HepG2 (cell line): ENCODE measurements around the gene EOLA1. TPM values are rescaled to one million over a fixed set of nuclear protein-coding genes. Genes with fewer than 3 reads are reported as not detected.

Experiments used
- ATF7-NPFF ChIP-seq: sonication (generic); formaldehyde crosslinking; IDR thresholded peaks from 2 replicates; pipeline ENCODE4 v1.8.1; 2023; ENCODE audit warnings: mild to moderate bottlenecking, low read depth, missing genetic modification reagents, moderate library complexity
- BRCA1 ChIP-seq: sonication (generic); formaldehyde crosslinking; IDR thresholded peaks from 2 replicates; pipeline ENCODE4 v1.4.0; 2020; ENCODE audit warnings: missing genetic modification reagents
- CBFB ChIP-seq: sonication (generic); formaldehyde crosslinking; IDR thresholded peaks from 2 replicates; pipeline ENCODE4 v1.4.0; 2020; ENCODE audit warnings: missing genetic modification reagents
- CBX5 ChIP-seq: sonication (generic); formaldehyde crosslinking; IDR thresholded peaks from 2 replicates; pipeline ENCODE4 v1.4.0; 2020; ENCODE audit warnings: missing genetic modification reagents, borderline replicate concordance
- CREBL2 ChIP-seq: sonication (generic); formaldehyde crosslinking; IDR thresholded peaks from 2 replicates; pipeline ENCODE4 v1.8.1; 2023; ENCODE audit warnings: missing genetic modification reagents, mild to moderate bottlenecking, borderline replicate concordance
- EP300 ChIP-seq, 3 experiments: sonication (generic) in 1 of 3; formaldehyde crosslinking in 1 of 3; IDR thresholded peaks; 2 replicates each; pipeline versions ENCODE4 v1.5.1 to v1.6.1; 2011 to 2020; ENCODE audit warnings: low read depth in 2 of 3, low read length in 2 of 3, borderline replicate concordance in 1 of 3, improper control_type of control experiment in 1 of 3, mild to moderate bottlenecking in 1 of 3, missing genetic modification reagents in 1 of 3, moderate library complexity in 1 of 3
- ETV6 ChIP-seq: sonication (generic); formaldehyde crosslinking; conservative IDR thresholded peaks from 2 replicates; pipeline ENCODE4 v1.4.0; 2020; ENCODE audit warnings: missing genetic modification reagents
- HOXA3 ChIP-seq: sonication (generic); formaldehyde crosslinking; IDR thresholded peaks from 2 replicates; pipeline ENCODE4 v1.5.0; 2020; ENCODE audit warnings: missing genetic modification reagents
- MYNN ChIP-seq: sonication (generic); formaldehyde crosslinking; IDR thresholded peaks from 2 replicates; pipeline ENCODE4 v1.4.0; 2020; ENCODE audit warnings: mild to moderate bottlenecking, low read depth, missing genetic modification reagents
- NAIF1 ChIP-seq: sonication (generic); formaldehyde crosslinking; IDR thresholded peaks from 2 replicates; pipeline ENCODE4 v1.5.0; 2020; ENCODE audit warnings: mild to moderate bottlenecking, missing genetic modification reagents, borderline replicate concordance
- NFE2 ChIP-seq: sonication (generic); formaldehyde crosslinking; IDR thresholded peaks from 2 replicates; pipeline ENCODE4 v1.4.0; 2020; ENCODE audit warnings: missing genetic modification reagents
- NR2F6 ChIP-seq, 2 experiments: IDR thresholded peaks; 2 replicates each; pipeline ENCODE4 v1.6.1; 2016; ENCODE audit warnings: antibody characterized with exemption in 1 of 2, mild to moderate bottlenecking in 1 of 2
- PLRG1 ChIP-seq: fragments of 450-650 bp; conservative IDR thresholded peaks from 2 replicates; pipeline ENCODE4 v1.6.1; 2016
- RBM39 ChIP-seq: fragments of 200-400 bp; formaldehyde crosslinking; IDR thresholded peaks from one replicate; pipeline ENCODE4 v1.6.1; 2018; ENCODE audit warnings: antibody characterized with exemption, mild to moderate bottlenecking, low read depth, low read length; ENCODE audit not compliant: poor library complexity, severe bottlenecking
- TERF1 ChIP-seq: sonication (generic); formaldehyde crosslinking; IDR thresholded peaks from 2 replicates; pipeline ENCODE4 v1.8.0; 2022; ENCODE audit warnings: mild to moderate bottlenecking, missing genetic modification reagents, moderate library complexity
- TRIM22 ChIP-seq: fragments of 450-650 bp; IDR thresholded peaks from 2 replicates; pipeline ENCODE4 v1.6.1; 2017
- ZFX ChIP-seq: sonication (generic); formaldehyde crosslinking; IDR thresholded peaks from 2 replicates; pipeline ENCODE4 v1.4.0; 2020; ENCODE audit warnings: mild to moderate bottlenecking, low read depth, missing genetic modification reagents, moderate library complexity
- ZGPAT ChIP-seq: IDR thresholded peaks from 2 replicates; pipeline ENCODE4 v1.6.1; 2016; ENCODE audit warnings: mild to moderate bottlenecking
- ZKSCAN5 ChIP-seq: sonication (generic); formaldehyde crosslinking; IDR thresholded peaks from 2 replicates; pipeline ENCODE4 v1.5.1; 2020; ENCODE audit warnings: mild to moderate bottlenecking, missing genetic modification reagents
- ZNF282 ChIP-seq: fragments of 450-650 bp; IDR thresholded peaks from 2 replicates; pipeline ENCODE4 v1.6.1; 2018; ENCODE audit not compliant: partially characterized antibody
- ZNF558 ChIP-seq: sonication (generic); formaldehyde crosslinking; IDR thresholded peaks from 2 replicates; pipeline ENCODE4 v1.9.0; 2022; ENCODE audit warnings: mild to moderate bottlenecking, missing genetic modification reagents, borderline replicate concordance
- ZNF770 ChIP-seq: sonication (generic); formaldehyde crosslinking; IDR thresholded peaks from 2 replicates; pipeline ENCODE4 v1.5.0; 2020; ENCODE audit warnings: mild to moderate bottlenecking, missing genetic modification reagents
- ZNF83 ChIP-seq: sonication (generic); formaldehyde crosslinking; IDR thresholded peaks from 2 replicates; pipeline ENCODE4 v1.4.0; 2020; ENCODE audit warnings: missing genetic modification reagents, mild to moderate bottlenecking, borderline replicate concordance
- ZNF891 ChIP-seq: sonication (generic); formaldehyde crosslinking; IDR thresholded peaks from 2 replicates; pipeline ENCODE4 v1.5.0; 2020; ENCODE audit warnings: mild to moderate bottlenecking, missing genetic modification reagents
- polyA plus RNA-seq, 8 experiments: library from polyadenylated mRNA; depleted of rRNA in 3 of 8; stranded (reverse) in 7 of 8; unstranded in 1 of 8; fragments of >200 nt; fragmentation: Illumina TruSeq in 4 of 8; extraction: Trizol in 4 of 8; gene quantifications; 2 replicates each; pipeline versions ENCODE4 v1.2.1 to v1.2.3, GENCODE V29; 2011 to 2016; ENCODE audit warnings: low read depth in 4 of 8, missing spikeins in 1 of 8, mixed read lengths in 1 of 8; ENCODE audit not compliant: insufficient read depth in 1 of 8
- total RNA-seq, 5 experiments: library from RNA; depleted of rRNA; stranded (reverse); fragments of >200 nt; fragmentation: Illumina TruSeq; extraction: Trizol; gene quantifications; 2 replicates each; pipeline ENCODE4 v1.2.3, GENCODE V29; 2016; ENCODE audit warnings: low read depth in 1 of 5

Gene EOLA1
- total and polyA plus RNA-seq, 2 of the 13 experiments (the other 11 are each of a cell fraction or from before 2014, with no cell fraction given): 6.5 to 9.6 TPM

- TF ChIP-seq TRIM22 (no peak), CBFB (CRISPR knock-in tag) (no peak), NR2F6 (IDR thresholded peaks at IDR 0.05) (no peak), NR2F6 (CRISPR knock-in tag; IDR thresholded peaks at IDR 0.05) (no peak), ETV6 (CRISPR knock-in tag) (no peak), EP300 (IDR thresholded peaks at IDR 0.05; ENCODE audit: low read depth in 2 of 2, low read length in 2 of 2) (no peak), EP300 (CRISPR knock-in tag; IDR thresholded peaks at IDR 0.05; ENCODE audit: borderline replicate concordance) (no peak), MYNN (CRISPR knock-in tag) (no peak), CREBL2 (CRISPR knock-in tag) (no peak), RBM39 (no peak), ZGPAT (0 out of 2 replicates have a peak, but pooled peaks have one; percentile 30), BRCA1 (no peak), HOXA3 (CRISPR knock-in tag) (peak; percentile 90), NAIF1 (no peak), ZNF282 (no peak), PLRG1 (no peak), CBX5 (no peak), ZFX (peak; percentile 78), ZNF83 (CRISPR knock-in tag) (no peak), ATF7-NPFF (CRISPR knock-in tag) (no peak), ZNF770 (CRISPR knock-in tag) (no peak), NFE2 (CRISPR knock-in tag) (no peak), ZKSCAN5 (CRISPR knock-in tag) (no peak), TERF1 (CRISPR knock-in tag) (no peak), ZNF558 (no peak), ZNF891 (no peak)
Observed at GRCh38 chrX:149540621-149541520, at the start of gene EOLA1 (continued).
